Measurements from ENCODE around the gene TNKS1BP1. TPM values are rescaled to one million over a fixed set of nuclear protein-coding genes. Genes with fewer than 3 reads are reported as not detected.
A peak's percentile ranks its signal among the peaks of the same experiment; 100 is the strongest.
"Not testable (repeated sequence)": the region's sequence is repeated elsewhere in the genome, so short reads cannot be mapped to it uniquely, and the experiment has no call there.

Gene TNKS1BP1
- total RNA-seq, 1 donor from 2014 or later: 189 TPM

DNA sequence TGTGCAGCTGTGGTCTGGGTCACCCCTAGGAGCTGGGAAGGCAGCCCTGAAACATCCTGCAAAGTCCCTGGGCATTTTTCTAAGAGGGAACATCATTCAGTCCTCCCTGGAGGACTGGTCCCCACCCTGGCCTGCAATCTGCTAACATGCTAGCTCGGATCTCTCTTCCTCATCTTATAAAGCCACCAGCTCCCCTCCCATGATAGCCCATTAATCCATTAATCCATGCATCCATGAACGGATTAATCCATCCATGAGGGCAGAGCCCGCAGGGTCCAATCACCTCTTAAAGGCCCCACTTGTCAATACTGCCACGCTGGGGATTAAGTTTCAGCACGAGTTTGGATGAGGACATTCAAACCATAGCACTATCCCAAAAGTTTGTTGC is 44.1 kb upstream of the TNKS1BP1 start:
- H3K36me3 ChIP-seq: no peaks in the 10 kb centered on the region
- H3K9me3 ChIP-seq: no peaks in the 10 kb centered on the region
- TF ChIP-seq, protein P1, sequence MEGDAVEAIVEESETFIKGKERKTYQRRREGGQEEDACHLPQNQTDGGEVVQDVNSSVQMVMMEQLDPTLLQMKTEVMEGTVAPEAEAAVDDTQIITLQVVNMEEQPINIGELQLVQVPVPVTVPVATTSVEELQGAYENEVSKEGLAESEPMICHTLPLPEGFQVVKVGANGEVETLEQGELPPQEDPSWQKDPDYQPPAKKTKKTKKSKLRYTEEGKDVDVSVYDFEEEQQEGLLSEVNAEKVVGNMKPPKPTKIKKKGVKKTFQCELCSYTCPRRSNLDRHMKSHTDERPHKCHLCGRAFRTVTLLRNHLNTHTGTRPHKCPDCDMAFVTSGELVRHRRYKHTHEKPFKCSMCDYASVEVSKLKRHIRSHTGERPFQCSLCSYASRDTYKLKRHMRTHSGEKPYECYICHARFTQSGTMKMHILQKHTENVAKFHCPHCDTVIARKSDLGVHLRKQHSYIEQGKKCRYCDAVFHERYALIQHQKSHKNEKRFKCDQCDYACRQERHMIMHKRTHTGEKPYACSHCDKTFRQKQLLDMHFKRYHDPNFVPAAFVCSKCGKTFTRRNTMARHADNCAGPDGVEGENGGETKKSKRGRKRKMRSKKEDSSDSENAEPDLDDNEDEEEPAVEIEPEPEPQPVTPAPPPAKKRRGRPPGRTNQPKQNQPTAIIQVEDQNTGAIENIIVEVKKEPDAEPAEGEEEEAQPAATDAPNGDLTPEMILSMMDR (IDR thresholded peaks at IDR 0.05): no peak
- no peaks in the 10 kb centered on the region for H3K4me1 ChIP-seq
- H3K4me3 ChIP-seq: no peak overlapping the region
- no peak for DNase-seq
- no peak for ATAC-seq
- H3K27ac ChIP-seq: no peak overlapping the region
- intact Hi-C loops (cut with DNase I): no loop called here
- H3K27me3 ChIP-seq: no peaks in the 10 kb centered on the region

DNA sequence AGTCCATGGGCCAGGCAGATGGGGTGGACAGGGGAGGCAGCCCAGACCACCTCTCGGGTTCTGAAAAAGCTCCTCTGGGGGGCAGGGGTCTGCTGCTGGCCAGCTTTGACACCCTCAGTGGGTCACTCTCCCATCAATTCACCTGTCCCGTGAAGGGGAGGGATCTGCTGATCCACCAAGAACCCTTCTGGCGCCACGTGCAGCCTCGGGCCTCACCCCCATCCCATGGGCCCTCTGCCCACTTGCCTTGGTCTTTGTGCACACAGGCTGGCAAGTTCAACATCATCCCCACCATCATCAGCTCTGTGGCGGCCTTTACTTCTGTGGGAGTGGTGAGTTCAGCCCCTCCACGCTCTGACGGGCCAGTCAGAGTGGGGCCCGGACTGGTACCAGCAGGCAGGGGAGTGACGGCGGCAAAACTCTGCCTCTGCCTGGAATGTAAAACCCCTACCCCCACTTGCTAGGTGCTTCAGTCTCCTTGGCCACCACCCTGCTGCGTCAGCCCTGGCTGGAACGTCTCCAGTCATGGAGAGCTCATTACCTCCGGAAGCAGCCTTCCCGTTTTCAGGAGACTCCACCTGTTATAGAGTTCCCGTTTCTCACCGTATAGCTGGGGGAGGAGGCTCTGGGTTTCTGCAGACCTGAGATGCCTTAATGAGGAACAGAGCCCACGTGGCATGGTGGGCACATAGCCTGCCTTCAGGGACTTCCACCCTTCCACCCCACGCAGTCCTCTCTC is 43.5 kb upstream of the TNKS1BP1 start:
- Histone ChIP-seq H3K27me3 (no peaks in the 10 kb centered on the region), H3K4me1 (no peaks in the 10 kb centered on the region), H3K27ac (no peak overlapping the region), H3K36me3 (no peaks in the 10 kb centered on the region), H3K4me3 (no peak overlapping the region), H3K9me3 (no peaks in the 10 kb centered on the region)
- intact Hi-C loops (cut with DNase I): no loop called here
- ATAC-seq (peak; percentile 85), DNase-seq (peak; percentile 86)
- TF ChIP-seq, protein P1 (IDR thresholded peaks at IDR 0.05): no peak

DNA sequence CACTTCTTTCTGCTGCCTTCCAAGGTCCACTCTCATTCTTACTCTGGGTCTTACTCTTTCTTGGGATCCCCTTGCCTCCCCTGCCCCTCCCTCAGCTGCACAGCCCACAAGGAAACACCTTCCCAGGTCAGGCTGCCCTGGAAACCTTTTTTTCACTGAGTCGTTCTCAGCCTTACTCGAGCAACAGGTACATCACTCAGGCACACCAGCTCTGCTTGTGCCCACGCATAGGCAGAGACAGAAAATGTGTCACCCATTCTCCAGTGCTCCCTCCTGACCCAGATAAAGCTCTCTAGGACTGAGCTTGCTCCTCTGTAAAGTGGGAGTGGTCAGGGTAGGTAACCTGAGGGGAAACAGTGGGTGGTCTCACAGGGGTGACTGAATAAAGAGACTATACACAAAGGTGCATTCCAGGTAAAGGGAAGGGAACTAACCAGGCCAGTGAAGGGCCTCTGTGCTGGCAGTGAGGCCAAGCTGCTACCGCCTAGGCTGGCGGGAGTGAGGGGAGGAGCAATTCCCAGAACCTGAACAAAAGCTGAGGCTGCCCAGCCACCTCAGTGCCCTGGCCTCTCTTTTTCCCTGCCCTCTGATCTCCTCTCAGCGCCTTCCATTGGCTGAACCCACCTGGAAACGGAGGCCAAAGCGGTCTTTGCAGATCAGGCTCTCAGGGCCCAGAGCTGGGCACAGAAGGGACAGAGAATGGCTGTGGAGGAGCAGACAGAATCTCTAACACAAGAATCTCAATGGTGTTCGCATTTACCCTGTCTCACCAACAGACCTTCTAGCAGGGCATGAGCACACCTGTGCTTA is 40.3 kb upstream of the TNKS1BP1 start:
- Histone ChIP-seq H3K4me1 (no peaks in the 10 kb centered on the region), H3K27me3 (no peaks in the 10 kb centered on the region), H3K36me3 (no peaks in the 10 kb centered on the region), H3K27ac (no peak overlapping the region), H3K4me3 (no peak overlapping the region), H3K9me3 (no peaks in the 10 kb centered on the region)
- TF ChIP-seq, protein P1 (IDR thresholded peaks at IDR 0.05): no peak
- intact Hi-C loops (cut with DNase I): no loop called here
- ATAC-seq (no peak), DNase-seq (no peak)

DNA sequence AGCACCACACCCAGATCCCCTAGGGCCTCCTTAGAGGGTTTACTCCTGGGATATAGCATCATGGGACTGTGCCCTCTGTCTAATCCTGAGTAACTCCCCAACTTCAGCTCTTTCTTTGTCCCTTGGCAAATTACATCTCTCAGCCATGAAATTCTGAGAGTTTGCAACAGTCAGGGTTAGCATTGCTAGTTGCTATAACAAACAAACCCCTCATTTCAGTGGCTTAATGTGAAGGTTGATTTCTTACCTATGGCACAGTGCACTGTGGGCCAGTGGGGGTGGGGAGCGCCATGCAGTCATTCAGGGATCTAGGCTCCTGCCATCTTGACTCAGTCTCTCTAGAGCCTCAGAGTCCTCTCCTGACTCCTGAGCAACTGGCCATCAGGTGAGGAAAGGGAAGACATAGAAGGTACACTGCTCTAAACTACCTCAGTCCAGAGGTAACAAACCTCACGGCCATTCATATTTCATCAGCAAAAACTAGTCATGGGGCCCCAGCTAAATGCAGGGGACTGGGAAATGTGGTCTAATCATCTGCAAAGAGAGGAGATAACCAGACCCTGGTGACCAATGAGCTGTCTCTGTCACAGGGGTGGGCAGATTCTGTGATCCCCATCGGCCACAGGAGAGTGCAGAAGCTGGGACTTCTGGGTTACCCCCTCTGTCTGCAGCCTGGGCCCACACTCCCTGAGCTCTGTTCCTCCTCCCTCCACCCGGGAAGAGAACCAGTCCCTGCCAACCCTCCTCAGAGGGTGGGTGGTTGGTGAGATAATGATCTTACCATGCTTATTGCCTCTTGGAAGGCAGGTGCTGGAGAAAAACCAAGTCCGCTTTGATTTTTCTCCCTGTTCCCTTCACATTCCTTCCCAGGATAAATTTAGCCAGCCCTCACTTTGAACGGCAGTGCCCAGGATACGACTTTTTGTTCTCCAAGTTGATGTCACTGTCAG is 38.7 kb upstream of the TNKS1BP1 start:
- no peaks in the 10 kb centered on the region for H3K27me3 ChIP-seq
- no peaks in the 10 kb centered on the region for H3K9me3 ChIP-seq
- H3K4me1 ChIP-seq: no peaks in the 10 kb centered on the region
- ATAC-seq (no peak), DNase-seq (no peak)
- intact Hi-C loops (cut with DNase I): no loop called here
- no peaks in the 10 kb centered on the region for H3K36me3 ChIP-seq
- no peak overlapping the region for H3K27ac ChIP-seq
- TF ChIP-seq, protein P1 (IDR thresholded peaks at IDR 0.05): no peak
- no peak overlapping the region for H3K4me3 ChIP-seq

DNA sequence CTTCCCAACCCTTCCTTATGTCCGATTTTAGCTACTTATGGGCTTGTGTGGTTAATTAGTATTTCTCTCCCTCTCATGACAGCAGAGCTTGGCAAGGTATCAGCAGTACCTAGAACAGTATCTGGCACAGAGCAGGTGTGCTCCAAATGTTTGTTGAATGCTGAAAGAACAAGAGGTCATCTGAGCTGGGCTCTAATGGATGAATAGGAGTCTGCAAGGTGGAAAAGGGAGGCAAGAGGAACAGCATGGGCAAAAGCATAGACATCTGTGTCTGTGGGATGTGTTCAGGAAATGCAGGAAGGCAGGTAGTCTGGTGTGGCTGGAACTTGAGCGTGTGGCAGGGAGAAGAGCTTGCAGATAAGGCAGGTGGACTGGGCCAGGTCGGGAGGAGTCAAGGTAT is 37.2 kb upstream of the TNKS1BP1 start:
- intact Hi-C loops (cut with DNase I): no loop called here
- no peak for ATAC-seq
- Histone ChIP-seq H3K9me3 (no peaks in the 10 kb centered on the region), H3K27ac (no peak overlapping the region), H3K27me3 (no peaks in the 10 kb centered on the region), H3K4me3 (no peak overlapping the region), H3K36me3 (no peaks in the 10 kb centered on the region), H3K4me1 (peaks cover 12% of the 10 kb centered on the region)
- TF ChIP-seq, protein P1 (IDR thresholded peaks at IDR 0.05): no peak
- no peak for DNase-seq

DNA sequence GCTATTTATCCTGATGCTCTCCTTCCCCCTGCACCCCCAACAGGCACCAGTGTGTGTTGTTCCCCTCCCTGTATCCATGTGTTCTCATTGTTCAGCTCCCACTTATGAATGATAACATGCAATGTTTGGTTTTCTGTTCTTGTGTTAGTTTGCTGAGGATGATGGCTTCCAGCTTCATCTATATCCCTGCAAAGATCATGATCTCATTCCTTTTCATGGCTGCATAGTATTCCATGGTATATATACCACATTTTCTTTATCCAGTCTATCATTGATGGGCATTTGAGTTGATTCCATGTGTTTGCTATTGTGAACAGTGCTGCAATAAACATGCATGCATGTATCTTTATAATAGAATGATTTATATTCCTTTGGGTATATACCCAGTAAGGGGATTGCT is 36.7 kb upstream of the TNKS1BP1 start:
- H3K9me3 ChIP-seq; H3K27ac ChIP-seq; DNase-seq; H3K27me3 ChIP-seq; H3K36me3 ChIP-seq; intact Hi-C loops (cut with DNase I); H3K4me3 ChIP-seq; ATAC-seq: not testable (repeated sequence)
- peaks cover 12% of the 10 kb centered on the region for H3K4me1 ChIP-seq

All from upper lobe of right lung (tissue), 1 donor.